Measurements from ENCODE around the gene ZNF583.

The ZNF583 gene

GRCh38 chr19:56403764-56404704, at the start of gene ZNF583:
TSS of gene ZNF583 (plus strand) at chr19:56404332. CDS start at chr19:56407115, 2,783 bp downstream.
- peak; percentile 84 to 87 for DNase-seq (ENCODE audit: low read depth in 2 of 2)

- no peak for DNase-seq (ENCODE audit: low read depth in 2 of 2)
Observed at GRCh38 chr19:56355517-56355916, 48.6 kb upstream of the ZNF583 start.

- no peak for DNase-seq (ENCODE audit: low read depth in 2 of 2)
Observed at GRCh38 chr19:56356944-56357343, 47.2 kb upstream of the ZNF583 start.

- no peak for DNase-seq (ENCODE audit: low read depth in 2 of 2)
Observed at GRCh38 chr19:56360841-56361240, 43.3 kb upstream of the ZNF583 start.

GRCh38 chr19:56367829-56368711, 36.1 kb upstream of the ZNF583 start:
- peak; percentile 62 to 71 for DNase-seq (ENCODE audit: low read depth in 2 of 2)

- no peak for DNase-seq (ENCODE audit: low read depth in 2 of 2)
Observed at GRCh38 chr19:56369886-56370676, 34.1 kb upstream of the ZNF583 start.

- DNase-seq (ENCODE audit: low read depth in 2 of 2) = no peak
Observed at GRCh38 chr19:56372281-56372680, 31.9 kb upstream of the ZNF583 start.

GRCh38 chr19:56377105-56377924, 26.8 kb upstream of the ZNF583 start:
- DNase-seq (ENCODE audit: low read depth in 2 of 2) = no peak

GRCh38 chr19:56383826-56384605, 20.1 kb upstream of the ZNF583 start:
- no peak for DNase-seq (ENCODE audit: low read depth in 2 of 2)

GRCh38 chr19:56393119-56394012, 10.8 kb upstream of the ZNF583 start, which contains the start of gene ZNF582:
TSS of gene ZNF582 (minus strand) at chr19:56393534. CDS start at chr19:56391752, 1,782 bp downstream.
- peak; percentile 73 to 86 for DNase-seq (ENCODE audit: low read depth in 2 of 2)

- no peak for DNase-seq (ENCODE audit: low read depth in 2 of 2)
Observed at GRCh38 chr19:56398809-56399208, 5.3 kb upstream of the ZNF583 start.

- no peak for DNase-seq (ENCODE audit: low read depth in 2 of 2)
Observed at GRCh38 chr19:56400485-56400884, 3.6 kb upstream of the ZNF583 start.

GRCh38 chr19:56403261-56403660, 871 bp upstream of the ZNF583 start:
- peak in 1 of 2 donors; percentile 1 for DNase-seq (ENCODE audit: low read depth in 2 of 2)

GRCh38 chr19:56404705-56405056, 549 bp downstream of the ZNF583 start:
- no peak for DNase-seq (ENCODE audit: low read depth in 2 of 2)

- no peak for DNase-seq (ENCODE audit: low read depth in 2 of 2)
Observed at GRCh38 chr19:56405062-56405461, 930 bp downstream of the ZNF583 start.

- no peak for DNase-seq (ENCODE audit: low read depth in 2 of 2)
Observed at GRCh38 chr19:56423276-56423984, 19.3 kb downstream of the ZNF583 start.

GRCh38 chr19:56423985-56424353, 19.8 kb downstream of the ZNF583 start:
- no peak for DNase-seq (ENCODE audit: low read depth in 2 of 2)

GRCh38 chr19:56441206-56441792, 37.2 kb downstream of the ZNF583 start:
- DNase-seq (ENCODE audit: low read depth in 2 of 2) = no peak

All from stimulated activated CD8-positive, alpha-beta memory T cell treated with anti-CD3 and anti-CD28 coated beads, Interleukin-2, amount 100 ng/mL, for 48 hours (primary cell).